ENCODE results near the gene MYZAP.

MYZAP gene

DNA sequence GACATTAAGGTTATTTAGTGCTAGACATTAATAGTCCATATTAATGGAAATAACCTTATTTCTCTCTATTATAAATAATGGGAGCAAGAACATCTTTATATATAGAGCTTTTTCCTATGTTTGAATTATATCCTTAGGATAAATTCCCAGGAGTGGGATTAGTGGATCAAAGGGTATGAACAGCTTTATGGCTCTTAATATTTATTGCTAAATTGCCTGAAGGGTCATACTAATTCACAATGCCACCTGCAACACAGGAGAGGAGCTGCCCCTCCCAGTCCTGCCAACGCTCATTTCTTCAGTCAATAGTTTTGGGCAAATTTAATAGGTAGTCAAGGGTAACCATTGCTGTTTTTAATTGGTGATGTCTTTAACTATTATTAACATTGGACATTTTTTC is 65.9 kb downstream of the MYZAP start:
- no peak for DNase-seq (ENCODE audit: low read depth in 2 of 2, low spot score in 1 of 2)

DNA sequence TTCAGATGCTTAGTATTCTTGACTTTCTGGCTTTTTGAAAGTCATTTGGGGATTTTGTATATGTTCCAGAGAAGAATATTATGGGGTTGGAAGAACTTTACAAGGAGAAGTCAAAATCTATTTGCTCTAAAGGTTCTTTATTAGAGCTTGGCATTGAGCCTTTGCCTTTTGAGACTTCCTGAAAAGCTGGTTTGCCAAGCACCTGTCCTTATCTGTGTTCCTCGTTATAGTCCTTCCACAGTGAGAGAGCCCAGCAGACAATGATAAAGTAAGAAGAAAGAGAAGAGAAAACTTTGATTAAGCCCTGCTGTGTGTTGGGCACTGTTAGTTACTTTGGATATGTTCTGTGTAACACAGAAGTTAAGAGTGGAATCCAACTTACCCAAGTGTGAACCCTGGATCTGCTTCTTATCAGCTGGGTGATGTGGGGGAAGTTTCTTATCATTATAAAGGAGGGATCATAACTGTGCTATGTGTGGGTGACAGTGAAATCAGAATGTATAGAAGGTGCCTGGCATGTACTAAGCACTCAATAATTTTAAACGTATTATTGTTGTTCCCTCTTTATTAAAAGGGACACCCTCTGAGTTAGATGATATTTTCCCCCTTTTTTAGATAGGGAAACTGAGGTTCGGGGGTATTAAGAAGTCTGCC is 70.5 kb downstream of the MYZAP start:
- DNase-seq (ENCODE audit: low read depth in 2 of 2, low spot score in 1 of 2) = no peak

GRCh38 chr15:57662802-57663201 is 71.1 kb downstream of the MYZAP start:
- DNase-seq (ENCODE audit: low read depth in 2 of 2, low spot score in 1 of 2) = no peak

GRCh38 chr15:57663262-57663661 is 71.6 kb downstream of the MYZAP start:
- DNase-seq (ENCODE audit: low read depth in 2 of 2, low spot score in 1 of 2) = no peak

- DNase-seq (ENCODE audit: low read depth in 2 of 2, low spot score in 1 of 2) = no peak
Measured at GRCh38 chr15:57665194-57665593, 73.5 kb downstream of the MYZAP start.

GRCh38 chr15:57665939-57666338 is 74.2 kb downstream of the MYZAP start:
- no peak for DNase-seq (ENCODE audit: low read depth in 2 of 2, low spot score in 1 of 2)

- no peak for DNase-seq (ENCODE audit: low read depth in 2 of 2, low spot score in 1 of 2)
Measured at GRCh38 chr15:57667171-57667849, 75.6 kb downstream of the MYZAP start.

DNA sequence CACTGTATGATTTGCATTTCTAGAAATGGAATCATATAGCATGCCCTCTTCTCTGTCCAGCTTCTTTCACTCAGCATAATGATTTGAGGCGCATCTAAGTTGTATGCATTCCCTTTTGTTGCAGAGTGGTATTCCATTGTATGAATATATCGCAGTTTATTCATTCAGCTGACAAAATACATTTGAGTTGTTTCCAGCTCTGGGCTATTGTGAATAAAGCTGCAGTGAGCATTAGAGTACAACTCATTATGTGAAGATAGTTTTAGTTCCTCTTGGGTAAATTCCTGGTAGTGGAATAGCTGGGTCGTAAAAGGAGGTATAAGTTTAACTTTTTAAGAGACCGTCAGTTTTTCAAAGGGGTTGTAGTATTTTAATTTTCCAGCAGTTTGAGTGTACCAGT is 76.3 kb downstream of the MYZAP start:
- DNase-seq (ENCODE audit: low read depth in 2 of 2, low spot score in 1 of 2) = no peak

- DNase-seq (ENCODE audit: low read depth in 2 of 2, low spot score in 1 of 2) = no peak
Measured at GRCh38 chr15:57671636-57672035, 79.9 kb downstream of the MYZAP start.

GRCh38 chr15:57675481-57676181 is 83.9 kb downstream of the MYZAP start:
- DNase-seq (ENCODE audit: low read depth in 2 of 2, low spot score in 1 of 2) = no peak

- no peak for DNase-seq (ENCODE audit: low read depth in 2 of 2, low spot score in 1 of 2)
Measured at GRCh38 chr15:57676585-57676984, 84.9 kb downstream of the MYZAP start.

- DNase-seq (ENCODE audit: low read depth in 2 of 2, low spot score in 1 of 2) = no peak
Measured at GRCh38 chr15:57677204-57677603, 85.5 kb downstream of the MYZAP start.

- no peak for DNase-seq (ENCODE audit: low read depth in 2 of 2, low spot score in 1 of 2)
Measured at GRCh38 chr15:57680021-57680420, 88.3 kb downstream of the MYZAP start.

- no peak for DNase-seq (ENCODE audit: low read depth in 2 of 2, low spot score in 1 of 2)
Measured at GRCh38 chr15:57681011-57681410, 89.3 kb downstream of the MYZAP start.

DNA sequence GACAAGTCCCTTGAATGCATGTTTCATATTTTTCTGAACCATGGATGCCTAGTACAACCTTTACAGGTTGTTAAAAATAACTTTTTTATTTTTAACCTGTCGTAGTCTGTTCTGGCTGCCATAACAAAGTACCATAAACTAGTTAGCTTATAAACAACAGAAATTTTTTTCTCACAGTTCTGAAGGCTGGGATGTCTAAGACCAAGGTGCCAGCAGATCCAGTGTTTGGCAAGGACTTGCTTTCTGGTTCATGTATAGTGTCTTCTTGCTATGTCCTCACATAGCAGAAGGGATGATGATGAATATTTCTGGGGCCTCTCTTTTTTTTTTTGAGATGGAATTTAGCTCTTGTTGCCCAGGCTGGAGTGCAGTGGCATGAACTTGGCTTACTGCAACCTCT is 91.8 kb downstream of the MYZAP start:
- DNase-seq (ENCODE audit: low read depth in 2 of 2, low spot score in 1 of 2) = no peak

- DNase-seq (ENCODE audit: low read depth in 2 of 2, low spot score in 1 of 2) = no peak
Measured at GRCh38 chr15:57684491-57685151, 92.9 kb downstream of the MYZAP start.

DNA sequence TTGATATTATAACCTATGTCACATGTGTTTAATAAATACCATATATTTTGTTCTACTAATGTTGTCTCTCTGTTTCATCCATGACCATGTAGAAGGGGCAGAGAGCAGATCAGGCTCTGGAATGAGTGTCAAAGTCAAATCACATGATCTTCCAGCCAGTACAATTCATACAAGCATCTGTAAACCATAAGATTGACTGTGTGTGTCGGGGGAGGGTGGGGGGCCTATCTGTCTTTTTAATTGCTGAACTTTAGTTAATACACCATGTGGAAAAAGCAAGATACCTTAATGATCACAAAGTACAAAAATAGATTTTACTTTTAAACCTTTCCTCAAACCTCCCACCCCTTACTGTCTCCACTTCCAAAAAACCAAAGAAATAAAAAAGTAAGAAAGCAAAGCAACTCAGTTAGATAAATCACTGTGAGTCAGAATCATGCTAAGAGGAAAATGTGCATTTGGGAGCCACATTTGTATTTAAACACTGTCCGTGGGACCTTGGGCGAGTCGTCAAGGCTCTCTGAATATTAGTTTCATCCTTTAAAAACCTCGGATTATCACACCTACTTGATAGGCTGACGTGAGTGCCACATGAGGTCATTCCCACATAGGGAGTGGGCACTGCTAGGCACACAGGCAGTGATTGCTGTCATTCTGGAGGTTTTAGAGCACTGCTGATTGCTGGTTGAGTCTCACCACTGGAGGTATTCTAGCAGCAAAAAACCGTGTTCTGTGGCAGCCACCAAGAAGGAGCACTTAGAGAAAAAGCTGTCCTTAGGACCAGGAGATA is 93.8 kb downstream of the MYZAP start:
- DNase-seq (ENCODE audit: low read depth in 2 of 2, low spot score in 1 of 2) = no peak

- DNase-seq (ENCODE audit: low read depth in 2 of 2, low spot score in 1 of 2) = no peak
Measured at GRCh38 chr15:57686657-57687056, 95.0 kb downstream of the MYZAP start.

GRCh38 chr15:57690341-57690966 is 98.8 kb downstream of the MYZAP start:
- DNase-seq (ENCODE audit: low read depth in 2 of 2, low spot score in 1 of 2) = no peak

DNA sequence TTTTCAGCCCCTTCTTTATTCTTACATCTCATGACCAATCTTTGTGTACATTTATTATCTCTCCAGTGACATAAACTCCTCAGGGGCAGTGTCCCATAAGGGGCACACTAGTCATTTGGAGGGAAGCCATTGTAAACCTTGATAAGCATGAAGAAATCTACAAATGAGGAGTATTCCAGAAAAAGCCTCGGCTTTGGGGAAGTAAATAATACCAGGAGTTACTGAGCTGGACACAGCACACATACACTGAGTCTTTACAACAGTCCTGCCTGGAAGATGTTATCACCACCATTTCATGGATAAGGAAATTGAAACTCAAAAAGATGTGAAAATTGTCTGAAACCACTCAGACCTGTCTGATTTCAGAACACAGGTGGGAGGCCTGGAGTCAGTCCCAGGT is 99.4 kb downstream of the MYZAP start:
- DNase-seq (ENCODE audit: low read depth in 2 of 2, low spot score in 1 of 2) = no peak

DNA sequence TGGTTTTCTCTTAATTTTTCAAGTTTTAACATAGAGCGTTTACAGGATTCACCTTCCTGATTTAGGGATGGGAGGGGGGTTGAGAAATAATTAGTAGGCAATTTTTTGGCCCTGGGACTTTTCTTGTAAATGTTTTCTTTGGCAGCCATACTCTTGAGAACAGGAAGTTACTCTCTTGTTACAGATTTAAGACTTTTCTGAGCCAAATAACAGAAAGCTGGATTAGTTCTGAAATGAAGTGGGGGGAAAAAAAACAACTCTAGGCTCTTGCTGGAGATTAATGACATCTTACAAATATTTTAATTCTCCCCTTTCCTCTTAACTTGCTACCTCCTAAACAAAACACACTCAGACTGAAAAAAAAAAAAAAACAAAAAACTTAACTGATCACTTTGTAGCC is 101.0 kb downstream of the MYZAP start:
- no peak for DNase-seq (ENCODE audit: low read depth in 2 of 2, low spot score in 1 of 2)

Data from stimulated activated CD8-positive, alpha-beta memory T cell treated with anti-CD3 and anti-CD28 coated beads, Interleukin-4, amount 100 ng/mL, for 4 hours (primary cell).